Hindlimb muscle (tissue), 1 donor: ENCODE data around the gene OGN. TPM values are rescaled to one million over a fixed set of nuclear protein-coding genes. Genes with fewer than 3 reads are reported as not detected.
"Not testable (repeated sequence)": the region's sequence is repeated elsewhere in the genome, so short reads cannot be mapped to it uniquely, and the experiment has no call there.

ENCODE experiments used
- DNase-seq: peaks from one replicate; pipeline ENCODE4 v3.0.0-alpha.2; 2013
- polyA plus RNA-seq: library from polyadenylated mRNA; unstranded; fragments of 120-200 nt; gene quantifications from one replicate; pipeline ENCODE4 v1.2.1, GENCODE V29; 2013; ENCODE audit not compliant: insufficient read length

The OGN gene, protein sequence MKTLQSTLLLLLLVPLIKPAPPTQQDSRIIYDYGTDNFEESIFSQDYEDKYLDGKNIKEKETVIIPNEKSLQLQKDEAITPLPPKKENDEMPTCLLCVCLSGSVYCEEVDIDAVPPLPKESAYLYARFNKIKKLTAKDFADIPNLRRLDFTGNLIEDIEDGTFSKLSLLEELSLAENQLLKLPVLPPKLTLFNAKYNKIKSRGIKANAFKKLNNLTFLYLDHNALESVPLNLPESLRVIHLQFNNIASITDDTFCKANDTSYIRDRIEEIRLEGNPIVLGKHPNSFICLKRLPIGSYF
- polyA plus RNA-seq: 301 TPM

DNA sequence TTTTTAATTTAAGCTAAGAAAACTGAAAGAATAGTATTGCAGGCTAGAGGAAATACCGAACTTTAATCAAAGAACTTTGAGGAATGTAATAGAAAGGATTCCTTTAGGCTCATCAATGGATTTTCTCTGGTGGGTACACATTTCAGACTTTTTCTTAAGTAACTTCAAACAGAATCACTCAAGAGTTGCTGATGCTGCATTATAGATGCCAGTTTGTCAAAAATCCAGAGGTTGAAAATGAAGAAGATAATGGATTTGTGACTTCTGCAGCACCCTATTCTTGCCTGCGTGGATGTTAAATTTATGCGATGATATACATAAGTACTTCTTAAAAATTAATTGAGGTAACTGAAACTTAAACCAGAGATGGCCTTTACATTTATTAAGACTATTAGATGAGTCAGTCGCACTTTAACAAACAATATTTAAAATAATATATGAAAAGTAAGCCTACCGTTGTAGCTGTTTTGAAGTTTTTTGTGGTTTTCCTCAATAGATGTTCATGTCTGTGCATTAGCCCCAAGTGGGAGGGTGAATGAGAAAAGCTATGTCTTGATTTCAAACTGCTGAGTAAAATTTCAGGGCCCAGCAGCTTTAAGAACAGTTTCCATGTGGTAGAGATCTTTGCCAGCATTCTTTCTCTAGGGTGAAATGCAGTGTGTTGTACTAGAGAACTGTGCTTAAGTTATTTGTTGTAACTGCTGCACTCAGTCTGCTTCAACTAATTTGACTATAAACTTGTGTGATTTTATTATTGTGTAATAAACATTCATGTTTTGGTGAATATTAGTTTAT is at the start of gene OGN:
TSS of gene OGN (minus strand) at position 537 of the 795 bp plus-strand sequence. CDS start 1,171 bp downstream, outside the sequence.
- peak; percentile 86 for DNase-seq

DNA sequence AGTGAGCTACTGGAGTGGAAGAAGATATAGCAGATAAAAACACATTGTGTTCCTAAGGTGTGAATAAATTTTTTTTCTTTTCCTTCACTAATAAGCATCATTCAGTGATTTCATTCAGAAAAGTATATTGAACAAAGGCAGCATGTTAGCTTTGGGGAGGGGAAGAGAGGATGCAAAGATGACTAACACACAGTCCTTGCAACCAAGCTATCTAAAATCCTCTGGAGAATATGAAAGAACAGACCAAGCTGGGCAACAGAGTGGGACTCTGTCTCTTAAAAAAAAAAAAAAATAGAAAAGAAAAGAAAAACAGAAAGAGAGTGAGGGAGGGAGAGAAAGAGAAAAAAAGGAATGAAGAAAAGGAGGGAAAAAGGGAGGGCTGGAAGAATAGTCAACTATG is 42.2 kb upstream of the OGN start:
- no peak for DNase-seq

DNA sequence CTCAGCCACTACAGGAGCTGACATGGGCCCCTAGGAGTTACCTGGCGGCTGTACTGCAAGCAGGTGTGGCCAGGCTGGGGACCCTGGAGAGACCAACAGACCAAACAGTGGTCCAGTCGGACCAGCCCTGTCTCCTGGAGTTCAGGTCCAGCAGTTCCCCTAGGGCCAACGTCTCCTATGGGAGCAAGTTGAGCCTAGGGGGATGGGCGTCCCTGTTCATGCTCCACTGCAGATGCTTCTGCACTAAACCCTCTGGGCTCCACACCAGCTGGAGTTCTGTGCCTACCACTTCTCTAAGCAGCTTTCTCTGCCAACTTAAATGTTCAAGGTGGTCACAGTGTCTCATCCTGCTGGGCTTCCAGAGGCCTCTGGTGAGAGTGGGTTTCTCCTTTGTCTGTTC is 40.5 kb upstream of the OGN start:
- DNase-seq: no peak

DNA sequence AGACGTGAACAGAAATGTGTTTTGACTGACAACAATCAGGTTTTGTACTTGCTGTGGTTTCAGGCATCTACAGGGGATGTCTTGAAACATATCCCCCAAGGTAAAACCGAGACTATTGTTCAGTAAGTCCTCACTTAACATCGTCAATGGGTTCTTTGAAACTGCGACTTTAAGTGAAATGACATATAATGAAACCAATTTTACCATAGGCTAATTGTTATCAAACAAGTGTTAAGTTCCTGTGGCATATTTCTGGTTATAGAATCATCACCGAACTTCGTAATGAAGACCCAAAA is 36.3 kb upstream of the OGN start:
- DNase-seq: no peak

DNA sequence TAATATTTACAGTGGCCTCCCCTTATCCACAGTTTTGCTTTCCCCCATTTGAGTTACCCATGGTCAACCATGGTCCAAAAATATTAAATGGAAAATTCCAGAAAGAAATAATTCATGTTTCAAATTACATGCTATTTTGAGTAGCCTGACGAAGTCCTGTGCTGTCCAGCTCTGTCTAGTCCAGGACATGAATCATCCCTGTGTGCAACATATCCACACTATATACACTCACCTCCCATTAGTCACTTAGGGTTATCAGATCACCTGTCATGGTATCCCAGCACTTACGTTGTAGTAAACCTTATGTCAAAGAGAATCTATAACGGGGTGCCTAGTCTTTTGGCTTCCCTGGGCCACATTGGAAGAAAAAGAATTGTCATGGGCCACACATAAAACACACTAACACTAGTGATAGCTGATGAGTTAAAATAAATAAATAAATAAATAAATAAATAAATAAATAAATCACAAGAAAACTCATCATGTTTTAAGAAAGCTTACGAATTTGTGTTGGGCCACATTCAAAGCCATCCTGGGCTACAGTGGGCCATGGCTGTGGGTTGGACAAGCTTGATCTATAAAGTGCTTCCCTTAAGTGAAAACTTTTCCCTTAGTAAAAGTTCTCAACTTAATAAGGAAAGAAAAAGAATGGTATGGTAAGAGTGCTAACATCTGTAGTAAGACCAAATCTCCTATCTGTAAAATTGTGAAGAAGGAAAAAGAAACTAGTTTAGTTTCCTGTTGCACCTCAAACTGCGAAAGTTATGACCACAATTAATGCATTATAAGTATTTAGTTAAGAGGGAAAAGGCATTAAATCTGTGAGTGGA is 35.8 kb upstream of the OGN start:
- no peak for DNase-seq

DNA sequence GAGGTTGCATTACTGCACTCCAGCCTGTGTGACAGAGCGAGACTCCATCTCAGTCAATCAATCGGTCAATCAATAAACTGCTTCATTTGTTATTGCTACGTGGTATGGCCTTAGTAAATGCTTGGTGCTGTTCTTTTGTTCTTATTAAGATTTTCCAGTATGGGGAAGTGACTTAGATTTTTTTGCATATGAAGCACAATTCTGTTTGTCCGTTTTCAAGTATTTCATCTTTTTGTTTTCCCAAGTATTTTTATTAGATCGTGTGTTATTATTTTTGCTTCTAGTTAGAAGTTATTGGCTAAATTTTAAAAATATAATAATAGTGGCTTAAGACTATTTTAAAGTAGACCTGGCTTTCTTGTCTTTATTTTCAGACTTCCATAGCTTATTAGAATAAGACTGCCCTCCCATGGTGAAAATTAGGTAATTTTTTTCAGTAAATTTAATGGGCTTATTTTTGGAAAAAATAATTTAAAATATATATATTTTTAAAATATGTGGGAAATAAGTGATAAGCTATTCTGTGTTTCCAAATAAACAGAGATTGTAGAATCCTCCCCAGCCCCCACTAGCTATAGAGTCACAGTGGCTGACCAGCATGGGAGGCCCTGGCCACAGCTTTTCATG is 34.6 kb upstream of the OGN start:
- no peak for DNase-seq

DNA sequence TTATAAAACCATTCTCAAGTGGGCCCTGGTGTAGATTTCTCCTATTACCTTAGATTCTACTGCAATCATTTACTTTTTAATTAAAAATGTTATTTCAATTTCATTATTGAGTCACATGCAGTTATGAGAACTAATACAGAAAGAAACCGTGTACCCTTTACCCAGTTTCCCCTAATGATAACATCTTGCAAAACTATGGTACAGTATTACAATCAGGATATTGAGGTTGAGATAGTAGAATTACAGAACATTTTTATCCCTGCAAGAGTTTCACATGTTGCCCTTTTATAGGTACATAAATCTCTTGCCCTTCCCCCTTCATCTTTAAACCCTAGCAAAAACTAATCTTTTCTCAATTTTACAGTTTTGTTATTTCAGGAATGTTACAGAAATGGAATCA is 30.9 kb upstream of the OGN start:
- no peak for DNase-seq

DNA sequence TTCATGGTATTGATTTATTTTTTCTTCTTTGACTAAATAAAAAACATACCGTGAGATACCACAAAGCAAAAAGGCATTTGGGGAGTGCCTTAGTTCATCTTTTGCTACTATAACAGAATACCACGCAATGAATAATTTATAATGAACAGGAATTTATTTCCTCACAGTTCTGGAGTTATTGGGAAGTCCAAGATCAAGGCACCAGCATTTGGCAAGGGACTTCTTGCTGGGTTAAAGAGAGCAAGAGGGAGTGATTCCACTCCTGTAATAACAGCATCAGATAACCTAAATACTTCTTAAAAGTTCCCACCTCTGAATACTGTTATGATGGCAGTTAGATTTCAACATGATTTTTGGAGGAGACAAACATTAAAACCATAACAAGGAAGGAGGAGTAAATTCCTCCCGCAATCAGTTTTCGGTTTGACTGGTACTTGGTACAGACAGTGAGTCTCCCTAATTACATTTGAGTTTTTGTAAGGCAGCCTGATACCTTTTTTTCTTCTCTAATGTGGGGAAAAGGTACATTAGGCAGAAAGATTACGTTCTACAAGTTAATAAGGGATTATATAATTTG is 28.7 kb upstream of the OGN start:
- no peak for DNase-seq

DNA sequence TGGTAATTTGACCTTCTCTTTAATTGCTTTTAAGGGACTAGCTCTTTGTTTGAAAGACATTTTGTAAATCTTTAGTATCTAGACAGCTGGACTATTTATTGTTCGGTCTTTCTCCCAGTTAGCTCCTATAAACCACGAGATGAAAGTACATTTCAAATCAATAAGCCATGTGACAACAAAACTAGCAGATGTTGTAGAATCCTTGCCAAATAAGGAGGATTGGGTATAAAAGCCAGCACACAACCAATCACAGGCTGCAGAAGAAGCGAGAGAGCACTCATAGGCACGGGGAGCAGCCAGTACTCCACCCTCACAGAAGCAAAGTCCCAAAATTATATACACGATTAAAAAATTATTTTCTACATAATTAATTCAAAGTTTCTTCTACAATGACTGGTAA is 28.0 kb upstream of the OGN start:
- DNase-seq: peak; percentile 54

DNA sequence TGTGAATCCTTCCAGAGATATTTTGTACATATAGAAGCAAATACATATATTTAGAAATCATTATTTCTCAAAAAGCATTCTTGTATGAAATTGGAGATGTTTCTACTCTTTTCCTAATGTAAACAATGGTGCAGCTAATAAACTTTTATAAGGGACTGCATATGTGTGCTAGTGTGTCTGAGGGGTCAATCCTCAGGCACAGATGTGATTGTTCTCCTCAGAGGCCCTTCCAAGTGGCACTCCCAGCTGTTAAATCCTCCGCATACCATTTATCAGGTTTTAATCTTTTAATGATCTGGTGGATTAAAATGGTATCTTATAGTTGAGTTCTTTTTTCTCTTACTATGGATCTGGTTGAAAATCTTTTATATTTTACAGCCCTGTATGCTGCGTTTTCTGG is 25.5 kb upstream of the OGN start:
- no peak for DNase-seq

DNA sequence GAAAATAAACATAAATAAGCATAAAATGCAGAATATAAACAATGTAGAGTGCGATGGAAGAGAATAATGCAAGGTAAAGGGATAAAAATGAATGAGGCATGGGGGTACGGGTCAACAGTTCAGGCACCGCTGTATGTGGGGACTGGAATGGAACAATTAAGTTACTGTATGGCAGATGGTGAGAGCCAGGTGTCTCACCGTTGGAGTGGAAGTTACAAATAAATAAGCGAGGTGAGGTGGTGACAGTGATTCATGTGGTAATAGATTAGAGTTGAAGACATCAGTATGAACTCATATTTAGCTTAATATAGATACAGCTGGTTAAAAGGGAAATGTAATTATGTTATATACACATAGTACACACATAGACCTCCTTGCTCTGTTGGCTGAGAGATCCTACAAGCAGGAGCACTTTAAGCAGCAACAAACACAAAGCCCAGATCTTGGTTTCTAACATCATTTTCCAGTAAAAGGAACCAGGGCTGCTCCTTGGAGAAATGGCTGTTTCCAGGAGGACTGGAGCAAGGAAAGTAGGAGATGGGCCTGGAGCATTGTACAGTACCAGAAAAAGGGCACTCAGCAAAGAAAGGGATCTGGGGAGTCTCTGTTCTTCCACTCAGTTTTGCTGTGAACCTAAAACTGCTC is 22.2 kb upstream of the OGN start:
- DNase-seq: no peak

DNA sequence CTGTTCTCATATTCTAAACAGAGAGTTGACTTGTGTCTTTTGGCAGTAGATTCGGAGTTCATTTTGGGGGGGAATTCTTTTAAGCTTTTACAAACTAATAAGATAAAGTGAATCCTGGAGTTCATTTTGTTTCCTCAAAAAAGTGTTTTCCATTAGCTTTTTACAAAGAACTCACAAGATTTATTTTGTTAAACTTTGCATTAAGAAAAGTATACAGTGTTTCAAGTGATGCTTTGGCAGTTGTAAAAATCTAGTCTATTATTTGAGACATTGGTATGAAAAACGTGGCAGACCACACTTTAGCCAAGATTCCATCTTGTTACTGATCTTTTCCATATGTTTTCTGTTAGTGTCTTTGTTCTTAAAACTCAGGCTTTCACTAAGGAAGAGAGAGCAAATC is 21.1 kb upstream of the OGN start:
- no peak for DNase-seq

DNA sequence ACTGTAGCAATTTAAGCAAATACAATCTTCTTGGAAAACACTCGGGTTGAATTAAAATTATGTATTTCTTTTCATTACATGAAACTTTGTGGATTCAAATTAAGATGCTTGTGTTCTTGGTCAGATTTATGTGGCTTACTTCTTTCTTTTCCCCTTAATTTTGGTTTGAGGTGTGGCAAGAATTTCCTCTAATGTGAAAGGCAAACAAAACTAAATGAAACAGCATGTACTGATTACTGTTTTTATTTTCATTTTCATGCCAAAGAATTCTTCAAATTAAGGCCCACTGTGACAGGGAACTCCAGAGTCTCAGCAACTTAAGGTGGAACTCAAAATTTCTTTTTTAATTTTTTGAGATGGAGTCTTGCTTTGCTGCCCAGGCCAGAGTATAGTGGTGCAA is 20.0 kb upstream of the OGN start, which contains the start of gene OMD:
TSS of gene OMD (minus strand) at position 132 of the 400 bp plus-strand sequence. CDS start 6,913 bp downstream, outside the sequence.
- no peak for DNase-seq

DNA sequence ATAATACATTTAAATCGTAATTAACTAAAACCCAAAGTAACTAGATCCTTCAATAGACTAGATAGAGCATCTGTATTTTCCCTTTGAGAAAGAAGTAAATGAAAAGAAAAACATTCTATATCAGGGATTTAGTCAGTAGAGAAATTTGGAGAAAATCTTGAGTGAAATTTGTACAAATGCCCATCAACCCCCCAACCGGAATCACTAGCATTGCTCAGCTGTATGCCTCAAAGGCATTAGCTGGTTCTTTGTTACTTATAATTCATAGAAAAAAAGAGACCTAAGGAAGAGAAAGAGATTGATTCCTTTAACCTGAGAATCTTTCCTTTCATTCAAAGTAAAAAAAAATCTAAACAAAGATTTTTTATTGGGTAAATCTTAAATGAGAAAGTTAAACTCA is 19.2 kb upstream of the OGN start:
- DNase-seq: no peak

DNA sequence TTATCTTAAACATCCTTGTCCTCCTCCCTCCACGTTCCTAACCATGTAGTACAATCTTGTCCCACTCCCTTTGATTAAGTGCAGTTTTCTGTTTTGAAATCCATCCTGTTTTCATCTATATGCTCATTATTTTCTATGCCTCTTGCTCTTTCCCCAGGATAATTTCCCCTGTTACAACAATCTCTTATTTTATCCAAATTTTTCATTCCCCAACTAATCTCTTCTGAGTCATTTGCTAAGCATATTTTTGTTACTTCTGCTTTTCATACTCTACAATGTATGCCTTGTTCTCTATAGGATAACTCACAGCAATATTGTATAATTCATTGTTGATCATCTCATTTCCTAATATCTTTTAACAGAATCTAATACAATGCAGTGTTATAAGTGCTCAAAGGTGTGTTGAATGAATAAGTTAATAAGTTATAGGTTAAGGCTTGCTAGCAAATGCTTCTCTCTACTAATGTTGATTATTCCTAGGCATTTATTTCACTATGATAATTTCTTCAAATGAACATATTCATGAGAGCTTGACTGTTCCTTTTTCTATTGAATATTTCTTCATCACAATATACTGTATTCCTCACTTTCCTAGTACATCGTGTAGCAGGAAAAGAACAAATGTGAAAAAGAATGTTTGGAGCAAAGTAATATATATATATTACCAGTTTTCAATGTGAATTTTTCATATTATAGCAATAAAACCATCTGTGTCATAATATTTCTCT is 18.4 kb upstream of the OGN start:
- DNase-seq: no peak

DNA sequence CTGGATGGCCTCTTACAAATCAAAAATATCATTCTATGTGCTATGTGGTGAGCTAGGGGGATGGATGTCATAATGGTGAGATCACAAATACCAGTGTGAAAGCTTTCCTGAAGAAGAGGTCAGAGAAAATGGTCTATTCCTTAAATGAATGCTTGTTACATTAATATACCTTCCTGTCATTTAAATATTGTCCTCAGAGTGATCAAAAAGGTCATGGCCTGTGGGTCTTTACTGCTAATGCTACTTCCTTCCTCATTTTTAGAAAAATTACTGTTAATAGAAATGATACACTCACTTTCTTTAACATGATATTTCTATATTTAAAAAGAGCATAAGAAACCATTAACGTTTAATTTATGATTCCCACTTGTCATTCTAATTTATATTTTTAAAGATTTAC is 10.2 kb upstream of the OGN start:
- no peak for DNase-seq

DNA sequence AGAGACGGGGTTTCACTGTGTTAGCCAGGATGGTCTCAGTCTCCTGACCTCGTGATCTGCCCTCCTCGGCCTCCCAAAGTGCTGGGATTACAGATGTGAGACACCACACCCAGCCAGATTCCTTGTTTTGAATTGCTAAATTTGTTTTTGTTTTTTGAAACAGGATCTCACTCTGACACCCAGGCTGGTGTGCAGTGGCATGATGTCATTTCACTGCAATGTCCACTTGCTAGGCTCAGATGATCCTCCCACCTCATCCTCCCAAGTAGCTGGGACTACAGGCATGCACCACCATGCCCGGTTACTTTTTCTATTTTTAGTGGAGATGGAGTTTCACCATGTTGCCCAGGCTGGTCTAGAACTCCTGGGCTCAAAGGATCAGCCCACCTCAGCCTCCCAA is 6.8 kb upstream of the OGN start:
- not testable (repeated sequence) for DNase-seq

DNA sequence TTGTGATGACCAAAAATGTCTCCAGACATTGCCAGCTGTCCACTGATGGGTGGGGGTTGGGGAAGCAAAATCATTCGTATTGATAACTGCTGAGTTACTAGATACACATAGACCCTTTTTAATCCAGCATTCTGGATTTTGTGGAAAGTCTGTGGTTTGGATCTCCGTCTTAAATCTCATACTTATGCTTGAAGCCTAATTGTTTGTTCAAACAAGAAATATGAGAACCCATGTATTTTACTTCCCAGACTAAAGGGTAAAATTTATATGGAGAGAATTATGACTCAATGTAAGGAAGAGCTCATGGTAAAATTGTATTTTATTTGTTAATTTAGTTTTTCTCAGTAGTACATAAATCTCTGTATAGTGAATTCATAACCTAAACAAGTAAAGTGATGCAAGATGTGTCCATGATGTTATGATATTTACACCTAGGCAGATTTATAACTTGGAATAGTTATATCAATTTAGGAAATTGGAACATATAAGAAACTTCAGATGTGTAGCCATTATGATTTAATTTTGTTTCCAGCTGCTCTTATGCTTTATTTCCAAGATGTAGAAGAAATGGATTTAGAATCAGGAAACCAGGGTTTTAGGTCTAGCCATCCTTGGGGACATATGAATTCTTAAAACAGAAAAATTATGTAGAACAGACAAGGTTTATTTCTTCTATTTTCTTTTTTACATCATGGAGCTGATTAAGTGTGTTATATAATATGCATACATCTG is 4.5 kb upstream of the OGN start:
- no peak for DNase-seq

DNA sequence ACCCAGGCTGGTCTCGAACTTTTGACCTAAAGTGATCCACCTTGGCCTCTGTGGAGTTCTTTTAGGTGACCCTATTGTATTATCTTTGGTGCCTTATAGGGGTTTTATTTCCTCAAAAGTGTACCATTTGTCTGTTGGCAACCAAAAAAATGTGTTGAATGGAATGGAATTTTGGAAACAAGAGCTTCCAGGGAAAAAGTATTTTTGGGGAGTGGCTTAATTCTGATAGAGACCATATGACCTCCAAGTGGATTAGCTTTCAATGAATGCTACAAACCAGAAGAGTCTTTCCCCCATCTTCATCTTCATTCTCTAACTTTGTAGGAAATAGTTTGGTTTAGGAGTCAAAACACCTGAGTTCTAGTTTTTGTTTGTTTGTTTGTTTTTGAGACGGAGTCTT is 3.4 kb upstream of the OGN start:
- DNase-seq: no peak

DNA sequence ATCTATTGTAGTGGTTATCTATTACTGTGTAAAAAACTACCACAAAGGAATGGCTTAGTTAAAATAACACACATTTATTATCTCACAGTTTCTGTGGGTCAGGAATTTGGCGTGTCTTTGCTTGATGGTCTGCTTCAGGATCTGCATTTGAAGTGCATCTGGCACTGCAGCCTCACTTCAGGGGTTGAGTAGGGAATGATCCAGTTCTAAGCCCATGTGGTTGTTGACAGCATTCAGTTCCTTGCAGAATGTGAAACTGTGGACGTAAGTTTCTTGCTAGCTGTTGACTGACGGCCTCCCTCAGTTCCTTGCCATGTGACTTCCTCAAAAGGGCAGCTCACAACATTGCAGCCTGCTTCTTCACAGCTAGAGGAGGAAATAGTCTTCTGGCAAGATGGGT is 2.1 kb upstream of the OGN start:
- no peak for DNase-seq

DNA sequence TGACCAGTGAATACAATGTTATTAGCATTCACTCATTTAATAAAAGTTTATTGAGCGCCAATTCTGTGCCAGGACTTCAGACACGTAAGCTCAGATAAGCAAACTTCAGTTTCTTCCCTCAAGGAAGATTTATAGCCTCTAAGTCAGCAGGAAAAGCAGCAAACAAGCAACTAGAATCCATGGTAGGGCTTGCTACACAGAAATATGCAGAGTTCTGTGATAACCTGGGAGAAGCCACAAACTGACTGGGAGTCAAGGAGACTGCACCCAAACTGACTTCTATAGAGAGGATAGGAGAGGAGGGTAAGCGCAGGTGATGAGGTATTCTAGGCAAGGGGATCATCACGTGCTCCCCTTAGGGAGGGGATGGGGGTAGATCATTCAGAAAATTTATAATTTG is 1.4 kb upstream of the OGN start:
- DNase-seq: no peak
